ENCODE measurements around the gene HABP4.

GRCh38 chr9:96418083-96418919 lies 31.7 kb upstream of the HABP4 start, which contains the start of gene ZNF367:
- TF ChIP-seq CBFB (CRISPR knock-in tag; IDR thresholded peaks at IDR 0.05; ENCODE audit: low read depth) (no peak), CTCF (IDR thresholded peaks at IDR 0.05) (no peak), NR3C1 (CRISPR knock-in tag; conservative IDR thresholded peaks at IDR 0.05; ENCODE audit: low read depth) (no peak), KAT7 (CRISPR knock-in tag; IDR thresholded peaks at IDR 0.05; ENCODE audit: borderline replicate concordance) (no peak), IRF2 (CRISPR knock-in tag; IDR thresholded peaks at IDR 0.05; ENCODE audit: borderline replicate concordance, low read depth) (no peak), ARID4B (CRISPR knock-in tag; IDR thresholded peaks at IDR 0.05; ENCODE audit: borderline replicate concordance) (peak; percentile 82; the same call in 1 of the 2 replicates), CREB1 (CRISPR knock-in tag; IDR thresholded peaks at IDR 0.05) (peak; percentile 73; the same call in 1 of the 2 replicates), SP1 (CRISPR knock-in tag; conservative IDR thresholded peaks at IDR 0.05) (peak; percentile 68), GABPB1 (CRISPR knock-in tag; IDR thresholded peaks at IDR 0.05) (peak; percentile 14; the same call in 1 of the 2 replicates), ZSCAN18 (CRISPR knock-in tag; IDR thresholded peaks at IDR 0.05) (no peak), ZNF121 (CRISPR knock-in tag; IDR thresholded peaks at IDR 0.05) (no peak)
- TF ChIP-seq, protein P1, sequence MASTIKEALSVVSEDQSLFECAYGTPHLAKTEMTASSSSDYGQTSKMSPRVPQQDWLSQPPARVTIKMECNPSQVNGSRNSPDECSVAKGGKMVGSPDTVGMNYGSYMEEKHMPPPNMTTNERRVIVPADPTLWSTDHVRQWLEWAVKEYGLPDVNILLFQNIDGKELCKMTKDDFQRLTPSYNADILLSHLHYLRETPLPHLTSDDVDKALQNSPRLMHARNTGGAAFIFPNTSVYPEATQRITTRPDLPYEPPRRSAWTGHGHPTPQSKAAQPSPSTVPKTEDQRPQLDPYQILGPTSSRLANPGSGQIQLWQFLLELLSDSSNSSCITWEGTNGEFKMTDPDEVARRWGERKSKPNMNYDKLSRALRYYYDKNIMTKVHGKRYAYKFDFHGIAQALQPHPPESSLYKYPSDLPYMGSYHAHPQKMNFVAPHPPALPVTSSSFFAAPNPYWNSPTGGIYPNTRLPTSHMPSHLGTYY (CRISPR knock-in tag; IDR thresholded peaks at IDR 0.05): no peak
- TF ChIP-seq, protein P2, sequence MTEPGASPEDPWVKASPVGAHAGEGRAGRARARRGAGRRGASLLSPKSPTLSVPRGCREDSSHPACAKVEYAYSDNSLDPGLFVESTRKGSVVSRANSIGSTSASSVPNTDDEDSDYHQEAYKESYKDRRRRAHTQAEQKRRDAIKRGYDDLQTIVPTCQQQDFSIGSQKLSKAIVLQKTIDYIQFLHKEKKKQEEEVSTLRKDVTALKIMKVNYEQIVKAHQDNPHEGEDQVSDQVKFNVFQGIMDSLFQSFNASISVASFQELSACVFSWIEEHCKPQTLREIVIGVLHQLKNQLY (CRISPR knock-in tag; IDR thresholded peaks at IDR 0.05): no peak; the same call in 1 of the 2 replicates
- TF ChIP-seq, protein P3, sequence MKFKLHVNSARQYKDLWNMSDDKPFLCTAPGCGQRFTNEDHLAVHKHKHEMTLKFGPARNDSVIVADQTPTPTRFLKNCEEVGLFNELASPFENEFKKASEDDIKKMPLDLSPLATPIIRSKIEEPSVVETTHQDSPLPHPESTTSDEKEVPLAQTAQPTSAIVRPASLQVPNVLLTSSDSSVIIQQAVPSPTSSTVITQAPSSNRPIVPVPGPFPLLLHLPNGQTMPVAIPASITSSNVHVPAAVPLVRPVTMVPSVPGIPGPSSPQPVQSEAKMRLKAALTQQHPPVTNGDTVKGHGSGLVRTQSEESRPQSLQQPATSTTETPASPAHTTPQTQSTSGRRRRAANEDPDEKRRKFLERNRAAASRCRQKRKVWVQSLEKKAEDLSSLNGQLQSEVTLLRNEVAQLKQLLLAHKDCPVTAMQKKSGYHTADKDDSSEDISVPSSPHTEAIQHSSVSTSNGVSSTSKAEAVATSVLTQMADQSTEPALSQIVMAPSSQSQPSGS (CRISPR knock-in tag; IDR thresholded peaks at IDR 0.05; ENCODE audit: borderline replicate concordance, low read depth): no peak
